ENCODE measurements around the gene DOCK4.

Gene DOCK4

GRCh38 chr7:111729483-111729882, 476.7 kb downstream of the DOCK4 start:
- DNase-seq (ENCODE audit: low read depth): no peak

GRCh38 chr7:111728635-111728995, 477.6 kb downstream of the DOCK4 start:
- DNase-seq (ENCODE audit: low read depth): no peak

- DNase-seq (ENCODE audit: low read depth): no peak
These were observed 478.1 kb downstream of the DOCK4 start for GRCh38 chr7:111727905-111728634.

GRCh38 chr7:111718886-111719285, 487.3 kb downstream of the DOCK4 start:
- DNase-seq (ENCODE audit: low read depth): no peak

- DNase-seq (ENCODE audit: low read depth): no peak
These were observed 494.7 kb downstream of the DOCK4 start for GRCh38 chr7:111711426-111712065.

- no peak for DNase-seq (ENCODE audit: low read depth)
These were observed 495.3 kb downstream of the DOCK4 start for GRCh38 chr7:111710839-111711380.

- DNase-seq (ENCODE audit: low read depth): no peak
These were observed 498.1 kb downstream of the DOCK4 start for GRCh38 chr7:111708072-111708471.

GRCh38 chr7:111705807-111706206, 500.4 kb downstream of the DOCK4 start:
- no peak for DNase-seq (ENCODE audit: low read depth)

- DNase-seq (ENCODE audit: low read depth): no peak
These were observed 508.4 kb downstream of the DOCK4 start for GRCh38 chr7:111697771-111698170.

- no peak for DNase-seq (ENCODE audit: low read depth)
These were observed 511.8 kb downstream of the DOCK4 start for GRCh38 chr7:111694376-111694775.

GRCh38 chr7:111690364-111691111, 515.7 kb downstream of the DOCK4 start:
- DNase-seq (ENCODE audit: low read depth): no peak

- no peak for DNase-seq (ENCODE audit: low read depth)
These were observed 520.9 kb downstream of the DOCK4 start for GRCh38 chr7:111685349-111685748.

- no peak for DNase-seq (ENCODE audit: low read depth)
These were observed 523.4 kb downstream of the DOCK4 start for GRCh38 chr7:111682588-111683340.

GRCh38 chr7:111681242-111681641, 525.0 kb downstream of the DOCK4 start:
- no peak for DNase-seq (ENCODE audit: low read depth)

GRCh38 chr7:111678986-111679385, 527.2 kb downstream of the DOCK4 start:
- DNase-seq (ENCODE audit: low read depth): no peak

GRCh38 chr7:111678281-111678680, 527.9 kb downstream of the DOCK4 start:
- DNase-seq (ENCODE audit: low read depth): no peak

- DNase-seq (ENCODE audit: low read depth): no peak
These were observed 528.4 kb downstream of the DOCK4 start for GRCh38 chr7:111677848-111678247.

- DNase-seq (ENCODE audit: low read depth): no peak
These were observed 529.4 kb downstream of the DOCK4 start for GRCh38 chr7:111676811-111677210.
